Activated B cell treated with CpG ODN at 0.5 μM for 24 hours (primary cell): ENCODE measurements around the gene TSSK6. TPM values are rescaled to one million over a fixed set of nuclear protein-coding genes. Genes with fewer than 3 reads are reported as not detected.

Experiments used
- ATAC-seq: fragments of 200-7000 bp; cut with Tn5 transposase; one replicate; pipeline ENCODE4 v1.10.0; 2021; ENCODE audit warnings: low read depth, mild to moderate bottlenecking, moderate library complexity
- CTCF ChIA-PET: fragments of 350-600 bp; sonication (Branson Sonifier 250); formaldehyde crosslinking; loops from one replicate; lab custom pipeline; 2021; ENCODE audit warnings: antibody characterized with exemption; lab: Charles Lee
- POLR2A ChIA-PET: fragments of 350-600 bp; sonication (Branson Sonifier 250); formaldehyde crosslinking; loops from one replicate; lab custom pipeline; 2021; ENCODE audit warnings: antibody characterized with exemption; lab: Charles Lee
- DNase-seq: peaks from one replicate; pipeline ENCODE4 v3.0.0; 2022
- H3K27ac Mint-ChIP-seq: one replicate; pipeline ENCODE4 v1.8.0; 2020; ENCODE audit warnings: mixed read lengths
- H3K27me3 Mint-ChIP-seq: one replicate; pipeline ENCODE4 v1.8.0; 2021; ENCODE audit warnings: mixed read lengths
- H3K36me3 Mint-ChIP-seq: one replicate; pipeline ENCODE4 v1.8.0; 2021; ENCODE audit warnings: low read depth, mixed read lengths
- H3K4me1 Mint-ChIP-seq: one replicate; pipeline ENCODE4 v1.8.0; 2021; ENCODE audit warnings: mixed read lengths
- H3K4me3 Mint-ChIP-seq: one replicate; pipeline ENCODE4 v1.8.0; 2020; ENCODE audit warnings: mild to moderate bottlenecking, mixed read lengths
- H3K9me3 Mint-ChIP-seq: one replicate; pipeline ENCODE4 v1.8.0; 2020; ENCODE audit warnings: mixed read lengths
- CTCF ChIP-seq: fragments of 200-600 bp; IDR thresholded peaks from one replicate; pipeline ENCODE4 v1.8.0; 2022; ENCODE audit warnings: antibody characterized with exemption, mild to moderate bottlenecking
- intact Hi-C: fragments of 100-400 bp; cut with micrococcal nuclease; formaldehyde crosslinking; loops from one replicate; pipeline ENCODE4 v1.15.1; 2024
- total RNA-seq: library from RNA; stranded (reverse); gene quantifications from 2 replicates; pipeline ENCODE4 v1.2.3, GENCODE V29; 2022

The TSSK6 gene
- total RNA-seq, 1 donor from 2014 or later = 4.3 TPM

GRCh38 chr19:19539698-19540063, 24.3 kb upstream of the TSSK6 start:
- DNase-seq = no peak
- CTCF ChIA-PET = interaction anchor here (2.0 kb wide), 1 partner anchor 104 kb away, joined by 5 read pairs; the partner anchor contains the start of gene GMIP
- H3K27me3 Mint-ChIP-seq = peaks cover 20% of the 10 kb centered on the region
- H3K36me3 Mint-ChIP-seq = no peaks in the 10 kb centered on the region
- intact Hi-C loops = loop anchor here (5.0 kb wide), 1 partner anchor 58 kb away; no protein-coding TSS in a partner anchor
- no peak overlapping the region for H3K27ac Mint-ChIP-seq
- ATAC-seq = no peak
- no peak overlapping the region for H3K4me3 Mint-ChIP-seq
- H3K4me1 Mint-ChIP-seq = peaks cover 28% of the 10 kb centered on the region
- no peak for TF ChIP-seq CTCF
- POLR2A ChIA-PET = interaction anchor here (0.7 to 1.5 kb wide), 2 partner anchors 59 to 62 kb away, joined by 4 to 7 read pairs; no protein-coding TSS in a partner anchor
- no peaks in the 10 kb centered on the region for H3K9me3 Mint-ChIP-seq

- H3K36me3 Mint-ChIP-seq = no peaks in the 10 kb centered on the region
- no peak for TF ChIP-seq CTCF
- H3K4me1 Mint-ChIP-seq = peaks cover 28% of the 10 kb centered on the region
- peaks cover 20% of the 10 kb centered on the region for H3K27me3 Mint-ChIP-seq
- intact Hi-C loops = no loop called here
- ATAC-seq = no peak
- H3K4me3 Mint-ChIP-seq = peak overlapping the region; percentile 49
- H3K9me3 Mint-ChIP-seq = no peaks in the 10 kb centered on the region
- ChIA-PET POLR2A (interaction anchor here (0.6 to 0.8 kb wide), 4 partner anchors 34 to 886 kb away, joined by 4 to 13 read pairs (median 7); no protein-coding TSS in a partner anchor), CTCF (interaction anchor here (2.0 kb wide), 1 partner anchor 105 kb away, joined by 5 read pairs; the partner anchor contains the start of gene GMIP)
- no peak overlapping the region for H3K27ac Mint-ChIP-seq
- no peak for DNase-seq
Observed at GRCh38 chr19:19538785-19539166, 23.4 kb upstream of the TSSK6 start.

GRCh38 chr19:19538061-19538784, 22.9 kb upstream of the TSSK6 start, which contains the start of gene CILP2:
CILP2 (plus strand) TSS chr19:19538265; CDS start chr19:19538350, 85 bp downstream.
- Mint-ChIP-seq H3K27me3 (peaks cover 18% of the 10 kb centered on the region), H3K4me1 (peaks cover 28% of the 10 kb centered on the region), H3K27ac (no peak within 1 kb of the TSS), H3K36me3 (no peaks in the 10 kb centered on the region), H3K4me3 (peak within 1 kb of the TSS; percentile 49), H3K9me3 (no peaks in the 10 kb centered on the region)
- intact Hi-C loops = no loop called here
- no peak for TF ChIP-seq CTCF
- ChIA-PET CTCF (interaction anchor here (2.0 kb wide), 1 partner anchor 106 kb away, joined by 5 read pairs; the partner anchor contains the start of gene GMIP), POLR2A (interaction anchor here (0.8 kb wide), 1 partner anchor 34 kb away, joined by 10 read pairs; no protein-coding TSS in a partner anchor)
- ATAC-seq = peak; percentile 20
- peak; percentile 50 for DNase-seq

- Mint-ChIP-seq H3K27me3 (peaks cover 15% of the 10 kb centered on the region), H3K4me3 (peak overlapping the region; percentile 48), H3K9me3 (no peaks in the 10 kb centered on the region), H3K36me3 (no peaks in the 10 kb centered on the region), H3K4me1 (peaks cover 30% of the 10 kb centered on the region), H3K27ac (no peak overlapping the region)
- CTCF ChIA-PET = interaction anchor here (2.0 kb wide), 1 partner anchor 107 kb away, joined by 5 read pairs; the partner anchor contains the start of gene GMIP
- POLR2A ChIA-PET = no interaction called here
- intact Hi-C loops = no loop called here
- ATAC-seq (no peak), DNase-seq (no peak)
- TF ChIP-seq CTCF = no peak
Observed at GRCh38 chr19:19537075-19538048, 22.0 kb upstream of the TSSK6 start.
